ENCODE data around the gene THTPA.

The THTPA gene

GRCh38 chr14:23530375-23531055 is 25.6 kb upstream of the THTPA start:
- DNase-seq = no peak
- H3K27ac ChIP-seq = no peak overlapping the region
- in situ Hi-C loops (cut with HindIII; ENCODE audit: low pct_ligation_motif_present, low sequenced_read_pairs) = no loop called here

DNA sequence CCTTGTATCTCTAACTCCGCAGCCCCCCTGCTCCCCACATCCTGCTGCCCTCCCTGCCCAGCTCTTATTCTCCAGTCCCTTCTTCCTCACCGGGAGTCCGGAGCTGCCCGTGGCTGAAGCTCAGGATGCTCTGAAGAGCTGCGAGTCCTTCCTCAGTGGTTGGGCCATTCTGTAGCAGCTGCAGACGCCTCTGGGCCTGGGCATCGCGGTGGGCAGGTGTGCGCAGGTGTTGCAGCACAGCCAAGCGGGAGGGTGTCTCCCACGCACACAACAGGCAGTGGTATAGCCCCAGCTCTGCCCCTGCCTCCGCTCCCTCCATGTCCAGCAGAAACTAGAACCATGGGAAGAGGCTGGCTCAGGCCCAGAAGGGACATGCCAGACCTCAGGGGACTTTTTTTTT is 24.7 kb upstream of the THTPA start:
- no peaks in the 10 kb centered on the region for H3K36me3 ChIP-seq (replicated peaks)
- H3K27ac ChIP-seq = no peak overlapping the region
- in situ Hi-C loops (cut with HindIII; ENCODE audit: low pct_ligation_motif_present, low sequenced_read_pairs) = no loop called here
- no peaks in the 10 kb centered on the region for H3K27me3 ChIP-seq (replicated peaks)
- TF ChIP-seq CTCF (IDR thresholded peaks at IDR 0.05; ENCODE audit: low read depth, low read length, missing control alignments) = no peak
- no peak overlapping the region for H3K4me3 ChIP-seq (ENCODE audit: low read depth, low read length)
- DNase-seq = no peak

More at GRCh38 chr14:23530375-23531055, 25.6 kb upstream of the THTPA start:
- no peak overlapping the region for H3K4me3 ChIP-seq (ENCODE audit: low read depth, low read length)
- no peaks in the 10 kb centered on the region for H3K36me3 ChIP-seq (replicated peaks)
- no peaks in the 10 kb centered on the region for H3K27me3 ChIP-seq (replicated peaks)
- no peak for TF ChIP-seq CTCF (IDR thresholded peaks at IDR 0.05; ENCODE audit: low read depth, low read length, missing control alignments)

- no peak for DNase-seq
- H3K36me3 ChIP-seq (replicated peaks) = no peaks in the 10 kb centered on the region
- TF ChIP-seq CTCF (IDR thresholded peaks at IDR 0.05; ENCODE audit: low read depth, low read length, missing control alignments) = no peak
- H3K27me3 ChIP-seq (replicated peaks) = no peaks in the 10 kb centered on the region
- no peak overlapping the region for H3K4me3 ChIP-seq (ENCODE audit: low read depth, low read length)
- in situ Hi-C loops (cut with HindIII; ENCODE audit: low pct_ligation_motif_present, low sequenced_read_pairs) = no loop called here
- H3K27ac ChIP-seq = no peak overlapping the region
Measured at GRCh38 chr14:23532658-23533057, 23.4 kb upstream of the THTPA start.

GRCh38 chr14:23533652-23534435 is 22.2 kb upstream of the THTPA start:
- no peak for DNase-seq
- no peak overlapping the region for H3K27ac ChIP-seq
- H3K27me3 ChIP-seq (replicated peaks) = no peaks in the 10 kb centered on the region
- H3K4me3 ChIP-seq (ENCODE audit: low read depth, low read length) = no peak overlapping the region
- H3K36me3 ChIP-seq (replicated peaks) = no peaks in the 10 kb centered on the region
- in situ Hi-C loops (cut with HindIII; ENCODE audit: low pct_ligation_motif_present, low sequenced_read_pairs) = no loop called here
- TF ChIP-seq CTCF (IDR thresholded peaks at IDR 0.05; ENCODE audit: low read depth, low read length, missing control alignments) = no peak

DNA sequence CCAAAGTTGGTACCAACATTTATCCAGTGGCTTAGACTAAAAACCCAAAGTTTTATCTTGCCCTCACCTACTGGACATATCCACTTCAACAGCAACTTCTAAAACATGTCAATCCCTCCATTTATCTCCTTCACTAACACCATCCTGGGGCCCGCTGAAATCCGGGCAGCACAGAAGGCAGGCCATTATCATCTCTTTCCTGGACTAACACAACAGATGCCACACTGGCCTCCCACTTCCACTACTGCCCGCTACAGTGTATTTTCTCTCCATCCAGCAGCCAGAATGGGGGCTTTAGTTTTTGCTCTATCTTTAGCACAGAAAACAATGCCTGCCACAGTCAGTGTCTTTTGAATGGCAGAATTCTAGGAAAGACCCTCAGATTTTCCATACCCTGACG is 20.1 kb upstream of the THTPA start:
- Histone ChIP-seq H3K27ac (no peak overlapping the region), H3K4me3 (ENCODE audit: low read depth, low read length) (no peak overlapping the region), H3K36me3 (replicated peaks) (no peaks in the 10 kb centered on the region), H3K27me3 (replicated peaks) (no peaks in the 10 kb centered on the region)
- in situ Hi-C loops (cut with HindIII; ENCODE audit: low pct_ligation_motif_present, low sequenced_read_pairs) = no loop called here
- no peak for DNase-seq
- no peak for TF ChIP-seq CTCF (IDR thresholded peaks at IDR 0.05; ENCODE audit: low read depth, low read length, missing control alignments)
